Bronchial epithelial cell (primary cell): ENCODE measurements around the gene PTMA. TPM values are rescaled to one million over a fixed set of nuclear protein-coding genes. Genes with fewer than 3 reads are reported as not detected.

ENCODE experiments used
- DNase-seq: peaks from one replicate; pipeline ENCODE4 v3.0.0-alpha.2; 2010; ENCODE audit warnings: low read depth
- FAIRE-seq: peaks from 2 replicates; lab custom pipeline; 2011; peaks lifted over from hg19 to GRCh38; lab: Jason Lieb, UNC
- H3K27me3 ChIP-seq: 2 replicates; pipeline ENCODE4 v1.5.1; 2011; ENCODE audit warnings: low read length; ENCODE audit not compliant: control insufficient read depth, insufficient read depth
- H3K36me3 ChIP-seq: 2 replicates; pipeline ENCODE4 v1.5.1; 2011; ENCODE audit warnings: low read length; ENCODE audit not compliant: control insufficient read depth, insufficient read depth
- H3K4me3 ChIP-seq: 2 replicates; pipeline ENCODE4 v1.5.1; 2011; ENCODE audit warnings: mild to moderate bottlenecking, low read depth, low read length, control low read depth
- total RNA-seq: library from RNA; depleted of rRNA; stranded (reverse); fragments of >200 nt; gene quantifications from 2 replicates; pipeline ENCODE4 v1.2.1, GENCODE V29; 2014
- TF ChIP-seq, protein P1 (sequence below): IDR thresholded peaks from 2 replicates; pipeline ENCODE4 v1.5.1; 2011; ENCODE audit warnings: mild to moderate bottlenecking, moderate library complexity, low read length, control low read depth, inconsistent platforms; ENCODE audit not compliant: insufficient read depth, severe bottlenecking

The PTMA gene
- total RNA-seq, 1 donor from 2014 or later, result 388 TPM

DNA sequence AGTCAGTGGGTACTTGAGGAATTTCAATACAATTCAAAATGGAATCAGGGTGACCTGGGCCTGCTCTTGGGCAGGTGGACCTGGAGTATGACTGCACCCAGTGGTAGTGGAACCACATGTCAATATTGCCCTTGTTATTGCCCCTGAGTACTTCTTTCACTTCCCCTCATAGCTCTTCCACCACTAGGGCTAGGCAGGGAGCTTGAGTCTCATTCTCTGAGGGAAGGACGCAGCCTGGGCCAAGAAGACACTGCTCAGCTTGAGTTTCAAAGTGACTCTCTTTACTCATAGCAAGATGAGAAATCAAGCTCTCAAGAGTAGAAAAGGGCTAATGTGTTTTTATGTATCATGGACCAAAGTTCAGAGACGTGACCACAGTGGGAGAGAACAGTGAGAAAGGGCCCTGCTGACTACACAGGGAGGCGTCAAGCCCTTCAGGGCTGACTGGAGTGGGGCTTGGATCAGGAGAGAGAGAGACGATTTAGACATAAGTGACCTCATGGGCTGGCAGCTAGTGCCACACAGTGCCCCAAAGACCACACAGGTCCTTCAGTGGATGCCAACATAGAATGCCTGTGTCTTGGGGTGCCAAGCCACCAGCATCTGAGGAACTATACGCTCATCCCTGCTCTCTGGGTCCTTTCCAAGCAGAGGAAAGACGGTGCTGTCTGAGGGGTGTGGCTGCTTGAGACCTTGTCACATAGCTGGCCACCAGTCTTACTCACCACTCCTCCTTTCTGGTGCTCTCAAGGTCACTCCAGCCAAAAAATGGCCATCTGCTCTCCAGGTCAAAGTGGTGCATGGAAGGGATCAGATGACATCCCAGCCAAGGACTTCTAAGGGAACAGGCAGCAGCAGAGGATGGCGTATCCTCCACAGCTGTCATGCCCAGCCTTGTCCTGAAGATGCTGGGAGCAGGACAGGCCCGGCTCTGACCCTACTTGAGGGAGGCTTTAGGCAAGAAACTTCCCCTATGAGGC lies 13.0 kb downstream of the PTMA start:
- DNase-seq (no peak), FAIRE-seq (no peak)
- peaks cover 2% of the 10 kb centered on the region for H3K27me3 ChIP-seq
- TF ChIP-seq, protein P1, sequence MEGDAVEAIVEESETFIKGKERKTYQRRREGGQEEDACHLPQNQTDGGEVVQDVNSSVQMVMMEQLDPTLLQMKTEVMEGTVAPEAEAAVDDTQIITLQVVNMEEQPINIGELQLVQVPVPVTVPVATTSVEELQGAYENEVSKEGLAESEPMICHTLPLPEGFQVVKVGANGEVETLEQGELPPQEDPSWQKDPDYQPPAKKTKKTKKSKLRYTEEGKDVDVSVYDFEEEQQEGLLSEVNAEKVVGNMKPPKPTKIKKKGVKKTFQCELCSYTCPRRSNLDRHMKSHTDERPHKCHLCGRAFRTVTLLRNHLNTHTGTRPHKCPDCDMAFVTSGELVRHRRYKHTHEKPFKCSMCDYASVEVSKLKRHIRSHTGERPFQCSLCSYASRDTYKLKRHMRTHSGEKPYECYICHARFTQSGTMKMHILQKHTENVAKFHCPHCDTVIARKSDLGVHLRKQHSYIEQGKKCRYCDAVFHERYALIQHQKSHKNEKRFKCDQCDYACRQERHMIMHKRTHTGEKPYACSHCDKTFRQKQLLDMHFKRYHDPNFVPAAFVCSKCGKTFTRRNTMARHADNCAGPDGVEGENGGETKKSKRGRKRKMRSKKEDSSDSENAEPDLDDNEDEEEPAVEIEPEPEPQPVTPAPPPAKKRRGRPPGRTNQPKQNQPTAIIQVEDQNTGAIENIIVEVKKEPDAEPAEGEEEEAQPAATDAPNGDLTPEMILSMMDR, result no peak
- no peak overlapping the region for H3K4me3 ChIP-seq
- no peaks in the 10 kb centered on the region for H3K36me3 ChIP-seq

DNA sequence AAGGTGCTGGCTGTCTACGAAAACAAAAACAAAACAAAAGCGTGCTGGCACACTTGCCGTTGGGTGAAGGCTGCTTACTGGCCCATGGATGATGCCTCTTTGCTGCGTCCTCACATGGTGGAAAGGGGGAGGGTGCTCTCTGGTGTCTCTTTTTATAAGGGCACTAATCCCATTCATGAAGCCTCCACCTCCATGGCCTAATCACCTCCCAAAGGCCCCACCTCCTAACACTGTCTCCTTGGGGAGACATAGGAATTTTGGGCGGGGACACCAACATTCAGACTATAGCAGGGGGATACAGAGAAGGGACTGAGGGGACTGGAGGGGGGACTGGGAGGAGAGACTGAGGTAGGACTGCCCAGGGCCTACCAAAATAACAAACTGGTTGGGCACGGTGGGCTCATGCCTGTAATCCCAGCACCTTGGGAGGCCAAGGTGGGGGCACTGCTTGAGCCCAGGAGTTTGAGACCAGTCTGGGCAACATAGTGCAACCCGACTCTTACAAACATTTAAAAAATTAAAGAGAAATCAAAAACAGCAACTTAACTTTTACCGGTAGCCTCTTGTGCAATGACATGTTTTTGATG lies 14.5 kb downstream of the PTMA start:
- Histone ChIP-seq H3K27me3 (peaks cover 3% of the 10 kb centered on the region), H3K4me3 (no peak overlapping the region), H3K36me3 (no peaks in the 10 kb centered on the region)
- FAIRE-seq, result no peak
- TF ChIP-seq, protein P1, result no peak
- no peak for DNase-seq

DNA sequence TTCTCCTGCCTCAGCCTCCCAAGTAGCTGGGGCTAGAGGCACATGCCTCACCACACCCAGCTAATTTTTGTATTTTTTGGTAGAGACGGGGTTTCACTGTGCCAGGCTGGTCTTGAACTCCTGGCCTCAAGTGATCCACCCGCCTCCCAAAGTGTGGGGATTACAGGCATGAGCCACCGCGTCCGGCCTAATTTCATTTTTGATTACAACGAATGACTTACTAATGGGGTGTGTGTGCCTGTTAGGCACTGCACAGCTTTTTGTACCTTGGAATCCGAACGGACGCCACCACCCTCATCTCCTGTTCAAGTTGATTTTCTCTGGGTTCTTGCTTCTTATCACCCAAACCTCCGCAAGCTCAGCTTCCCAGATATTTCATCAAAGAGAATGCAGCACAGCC lies 17.2 kb downstream of the PTMA start:
- DNase-seq (no peak), FAIRE-seq (no peak)
- Histone ChIP-seq H3K4me3 (no peak overlapping the region), H3K27me3 (peaks cover 3% of the 10 kb centered on the region), H3K36me3 (no peaks in the 10 kb centered on the region)
- TF ChIP-seq, protein P1, result no peak

DNA sequence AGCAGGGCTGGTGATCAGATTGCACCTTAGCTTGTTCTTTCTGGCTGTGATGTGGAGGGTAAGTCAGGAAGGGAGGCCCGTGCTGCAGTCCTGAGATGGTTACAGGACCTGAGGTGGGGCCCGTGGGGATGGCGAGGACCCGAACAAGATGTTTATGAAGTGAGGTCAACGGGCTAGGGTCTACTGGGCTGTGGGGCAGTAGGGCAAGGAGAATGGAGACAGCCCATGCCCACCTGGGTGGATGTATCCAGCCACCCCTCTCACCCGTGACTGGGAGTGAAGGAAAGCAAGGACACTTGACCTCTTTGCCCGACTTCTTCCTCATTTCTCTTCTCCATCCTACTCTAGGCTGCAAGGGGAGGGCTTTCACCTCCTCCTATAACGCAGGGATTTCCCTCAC lies 18.0 kb downstream of the PTMA start:
- TF ChIP-seq, protein P1, result no peak
- Histone ChIP-seq H3K27me3 (peaks cover 3% of the 10 kb centered on the region), H3K4me3 (no peak overlapping the region), H3K36me3 (no peaks in the 10 kb centered on the region)
- DNase-seq (no peak), FAIRE-seq (no peak)

DNA sequence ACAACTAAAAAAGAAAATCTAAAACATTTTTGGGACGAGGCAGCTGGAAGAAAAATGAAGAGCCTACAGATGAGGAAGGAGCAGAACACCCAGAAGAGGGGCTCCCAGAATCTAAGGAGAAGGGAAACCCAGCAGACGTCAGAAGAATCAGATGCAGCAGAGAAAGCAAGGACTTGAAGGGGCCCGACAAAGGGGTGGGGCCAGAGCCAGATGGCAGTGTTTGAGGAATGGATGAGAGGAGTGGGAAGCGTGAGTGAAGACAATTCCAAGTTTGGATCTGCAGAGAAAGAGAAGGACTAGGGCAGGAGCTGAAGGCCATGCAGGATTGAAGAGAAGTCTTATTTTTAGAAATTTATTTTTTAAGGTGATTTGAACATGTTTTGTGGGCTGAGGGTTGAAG lies 19.3 kb downstream of the PTMA start:
- Histone ChIP-seq H3K36me3 (peaks cover 1% of the 10 kb centered on the region), H3K4me3 (no peak overlapping the region), H3K27me3 (peaks cover 3% of the 10 kb centered on the region)
- FAIRE-seq (no peak), DNase-seq (no peak)
- TF ChIP-seq, protein P1, result no peak
